ENCODE results near the gene VPS4A.

DNA sequence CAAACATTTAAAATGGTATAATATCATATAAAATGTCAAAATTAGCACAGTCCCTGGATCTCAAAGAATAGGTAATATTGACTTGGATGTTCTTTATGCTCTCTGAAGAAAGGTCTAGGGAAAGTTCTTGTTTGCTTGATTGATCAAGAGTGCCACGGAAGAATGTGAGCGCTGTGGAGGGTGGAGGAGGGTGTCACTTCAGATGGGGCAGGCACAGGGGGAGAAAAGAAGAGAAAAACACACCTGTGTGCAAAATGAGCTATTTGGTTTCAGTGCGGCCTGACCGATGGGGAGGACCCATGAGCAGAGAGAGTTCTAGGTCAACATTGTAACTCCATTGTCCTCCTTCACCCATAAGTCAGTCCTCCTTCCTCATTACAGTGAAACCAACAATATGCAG, 8.8 kb upstream of the VPS4A start:
- TF ChIP-seq YY1 (IDR thresholded peaks at IDR 0.05; ENCODE audit: low read depth) (no peak), USF1 (IDR thresholded peaks at IDR 0.05) (no peak), FOXM1 (IDR thresholded peaks at IDR 0.05; ENCODE audit: borderline replicate concordance, low read depth) (no peak)
- TF ChIP-seq, protein P1, sequence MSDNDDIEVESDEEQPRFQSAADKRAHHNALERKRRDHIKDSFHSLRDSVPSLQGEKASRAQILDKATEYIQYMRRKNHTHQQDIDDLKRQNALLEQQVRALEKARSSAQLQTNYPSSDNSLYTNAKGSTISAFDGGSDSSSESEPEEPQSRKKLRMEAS (IDR thresholded peaks at IDR 0.05) = no peak
